Muscle layer of duodenum (tissue), 2 donors: Measurements from ENCODE around the gene CEP19.

ENCODE experiments used
- H3K27ac ChIP-seq: one replicate; pipeline ENCODE4 v1.7.0; 2013; ENCODE audit warnings: mild to moderate bottlenecking, low read length
- H3K27me3 ChIP-seq: one replicate; pipeline ENCODE4 v1.7.0; 2013; ENCODE audit warnings: low read depth, mild to moderate bottlenecking, control low read depth, low read length
- H3K36me3 ChIP-seq, 2 donors: one replicate each; pipeline ENCODE4 v1.7.0; 2013; ENCODE audit warnings: low read length in 2 of 2, control low read depth in 1 of 2, mild to moderate bottlenecking in 1 of 2; ENCODE audit not compliant: insufficient read depth in 2 of 2, control insufficient read depth in 1 of 2
- H3K4me1 ChIP-seq, 2 donors: one replicate each; pipeline ENCODE4 v1.7.0; 2013; ENCODE audit warnings: low read length in 2 of 2, mild to moderate bottlenecking in 2 of 2, control low read depth in 1 of 2, moderate library complexity in 1 of 2; ENCODE audit not compliant: insufficient read depth in 2 of 2, control insufficient read depth in 1 of 2
- H3K4me3 ChIP-seq, 2 donors: one replicate each; pipeline ENCODE4 v1.7.0; 2013; ENCODE audit warnings: low read length in 2 of 2, low read depth in 1 of 2, mild to moderate bottlenecking in 1 of 2
- H3K9me3 ChIP-seq, 2 donors: one replicate each; pipeline ENCODE4 v1.7.0; 2013; ENCODE audit warnings: low read length in 2 of 2, control low read depth in 1 of 2, mild to moderate bottlenecking in 1 of 2; ENCODE audit not compliant: control insufficient read depth in 1 of 2
- donor health status: healthy.

The CEP19 gene

DNA sequence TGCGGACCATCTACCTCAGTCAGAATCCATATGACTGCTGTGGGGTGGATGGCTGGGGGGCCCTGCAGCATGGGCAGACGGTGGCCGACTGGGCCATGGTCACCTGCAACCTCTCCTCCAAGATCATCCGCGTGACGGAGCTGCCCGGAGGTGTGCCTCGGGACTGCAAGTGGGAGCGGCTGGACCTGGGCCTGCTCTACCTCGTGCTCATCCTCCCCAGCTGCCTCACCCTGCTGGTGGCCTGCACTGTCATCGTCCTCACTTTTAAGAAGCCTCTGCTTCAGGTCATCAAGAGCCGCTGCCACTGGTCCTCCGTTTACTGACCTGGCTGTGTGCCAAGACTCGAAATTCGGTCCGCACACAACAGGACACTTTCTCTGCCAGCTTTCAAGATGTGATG is 50.6 kb downstream of the CEP19 start:
- Histone ChIP-seq H3K4me1 (no peaks in the 10 kb centered on the region), H3K36me3 (peaks cover 12 to 14% of the 10 kb centered on the region in 2 donors), H3K27me3 (no peaks in the 10 kb centered on the region), H3K27ac (no peak overlapping the region), H3K4me3 (no peak overlapping the region), H3K9me3 (no peaks in the 10 kb centered on the region)

GRCh38 chr3:196660381-196661166 is 51.5 kb downstream of the CEP19 start:
- H3K27me3 ChIP-seq = no peaks in the 10 kb centered on the region
- no peaks in the 10 kb centered on the region for H3K9me3 ChIP-seq
- no peak overlapping the region for H3K27ac ChIP-seq
- H3K4me3 ChIP-seq = no peak overlapping the region
- no peaks in the 10 kb centered on the region for H3K4me1 ChIP-seq
- peaks cover 13 to 18% of the 10 kb centered on the region in 2 donors for H3K36me3 ChIP-seq

DNA sequence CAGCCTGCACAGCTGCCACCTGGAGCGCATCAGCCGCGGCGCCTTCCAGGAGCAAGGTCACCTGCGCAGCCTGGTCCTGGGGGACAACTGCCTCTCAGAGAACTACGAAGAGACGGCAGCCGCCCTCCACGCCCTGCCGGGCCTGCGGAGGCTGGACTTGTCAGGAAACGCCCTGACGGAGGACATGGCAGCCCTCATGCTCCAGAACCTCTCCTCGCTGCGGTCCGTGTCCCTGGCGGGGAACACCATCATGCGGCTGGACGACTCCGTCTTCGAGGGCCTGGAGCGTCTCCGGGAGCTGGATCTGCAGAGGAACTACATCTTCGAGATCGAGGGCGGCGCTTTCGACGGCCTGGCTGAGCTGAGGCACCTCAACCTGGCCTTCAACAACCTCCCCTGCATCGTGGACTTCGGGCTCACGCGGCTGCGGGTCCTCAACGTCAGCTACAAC is 52.1 kb downstream of the CEP19 start:
- H3K36me3 ChIP-seq = peaks cover 13 to 19% of the 10 kb centered on the region in 2 donors

More for the DNA sequence above, 52.1 kb downstream of the CEP19 start:
- H3K4me1 ChIP-seq = no peaks in the 10 kb centered on the region
- no peak overlapping the region for H3K27ac ChIP-seq
- H3K4me3 ChIP-seq = no peak overlapping the region
- H3K9me3 ChIP-seq = no peaks in the 10 kb centered on the region
- no peaks in the 10 kb centered on the region for H3K27me3 ChIP-seq
